Right atrium auricular region (tissue), 2 donors: ENCODE measurements around the gene TBC1D2B. TPM values are rescaled to one million over a fixed set of nuclear protein-coding genes. Genes with fewer than 3 reads are reported as not detected.
A peak's percentile ranks its signal among the peaks of the same experiment; 100 is the strongest.

Source experiments
- DNase-seq: peaks from one replicate; pipeline ENCODE4 v3.0.0-alpha.2; 2019; ENCODE audit warnings: low spot score
- H3K27ac ChIP-seq, 2 donors: fragments of 200-600 bp; sonication (generic); 1 replicate in 1 of 2; 2 replicates in 1 of 2; pipeline ENCODE4 v1.5.1; 2016 to 2019
- H3K27me3 ChIP-seq, 2 donors: fragments of 200-600 bp; sonication (generic); one replicate each; pipeline versions ENCODE4 v1.5.1 to v1.6.0; 2017 to 2019
- H3K36me3 ChIP-seq: fragments of 200-600 bp; sonication (generic); one replicate; pipeline ENCODE4 v1.5.1; 2016
- H3K4me1 ChIP-seq, 2 donors: fragments of 200-600 bp; sonication (generic); one replicate each; pipeline versions ENCODE4 v1.5.1 to v1.6.0; 2017 to 2019
- H3K4me3 ChIP-seq, 2 donors: fragments of 200-600 bp; sonication (generic); 1 replicate in 1 of 2; 2 replicates in 1 of 2; pipeline ENCODE4 v1.5.1; 2017 to 2019; ENCODE audit warnings: mild to moderate bottlenecking in 1 of 2, moderate library complexity in 1 of 2
- H3K9me3 ChIP-seq, 2 donors: fragments of 200-600 bp; sonication (generic); one replicate each; pipeline ENCODE4 v1.5.1; 2019
- CTCF ChIP-seq, 2 donors: fragments of 200-600 bp; sonication (generic); IDR thresholded peaks; one replicate each; pipeline ENCODE4 v1.5.1; 2019; ENCODE audit warnings: antibody characterized with exemption in 2 of 2
- total RNA-seq, 2 donors: library from RNA; depleted of rRNA; stranded (reverse); fragments of >200 nt; gene quantifications; one replicate each; pipeline ENCODE4 v1.1.0, GENCODE V29; 2016

Gene TBC1D2B
- total RNA-seq, 2 donors from 2014 or later, result 12.5 to 27.7 TPM

- peaks cover 0 to 6% of the 10 kb centered on the region in 2 donors for H3K4me1 ChIP-seq
- no peak overlapping the region for H3K27ac ChIP-seq
- H3K27me3 ChIP-seq, result no peaks in the 10 kb centered on the region
- TF ChIP-seq CTCF (IDR thresholded peaks at IDR 0.05), result no peak
- DNase-seq, result no peak
- H3K9me3 ChIP-seq, result no peaks in the 10 kb centered on the region
- H3K36me3 ChIP-seq, result no peaks in the 10 kb centered on the region
- no peak overlapping the region for H3K4me3 ChIP-seq
Observed at GRCh38 chr15:78082106-78082742, 4.7 kb upstream of the TBC1D2B start.

GRCh38 chr15:78080088-78080460, 2.6 kb upstream of the TBC1D2B start:
- Histone ChIP-seq H3K4me1 (peaks cover 0 to 26% of the 10 kb centered on the region in 2 donors), H3K36me3 (no peaks in the 10 kb centered on the region), H3K9me3 (no peaks in the 10 kb centered on the region), H3K27ac (no peak overlapping the region), H3K4me3 (no peak overlapping the region), H3K27me3 (no peaks in the 10 kb centered on the region)
- DNase-seq, result no peak
- no peak for TF ChIP-seq CTCF (IDR thresholded peaks at IDR 0.05)

- no peak overlapping the region for H3K27ac ChIP-seq
- no peak overlapping the region for H3K4me3 ChIP-seq
- peaks cover 0 to 27% of the 10 kb centered on the region in 2 donors for H3K4me1 ChIP-seq
- no peak for TF ChIP-seq CTCF (IDR thresholded peaks at IDR 0.05)
- no peaks in the 10 kb centered on the region for H3K9me3 ChIP-seq
- no peaks in the 10 kb centered on the region for H3K36me3 ChIP-seq
- DNase-seq, result no peak
- H3K27me3 ChIP-seq, result no peaks in the 10 kb centered on the region
Observed at GRCh38 chr15:78079298-78080087, 2.0 kb upstream of the TBC1D2B start.

- Histone ChIP-seq H3K36me3 (no peaks in the 10 kb centered on the region), H3K4me1 (peaks cover 0 to 35% of the 10 kb centered on the region in 2 donors), H3K27me3 (no peaks in the 10 kb centered on the region), H3K4me3 (peak overlapping the region; percentile 30 to 88), H3K27ac (peak overlapping the region; percentile 63 to 91), H3K9me3 (no peaks in the 10 kb centered on the region)
- DNase-seq, result no peak
- TF ChIP-seq CTCF (IDR thresholded peaks at IDR 0.05), result no peak
Observed at GRCh38 chr15:78077871-78078210, 330 bp upstream of the TBC1D2B start.

- H3K27ac ChIP-seq, result peak overlapping the region; percentile 87 to 91
- H3K36me3 ChIP-seq, result no peaks in the 10 kb centered on the region
- H3K27me3 ChIP-seq, result no peaks in the 10 kb centered on the region
- peaks cover 0 to 49% of the 10 kb centered on the region in 2 donors for H3K4me1 ChIP-seq
- peak overlapping the region; percentile 74 to 88 for H3K4me3 ChIP-seq
- TF ChIP-seq CTCF (IDR thresholded peaks at IDR 0.05), result no peak
- H3K9me3 ChIP-seq, result no peaks in the 10 kb centered on the region
- no peak for DNase-seq
Observed at GRCh38 chr15:78076231-78077052, 1.1 kb downstream of the TBC1D2B start.
